SK-MEL-5 (cell line): ENCODE data around the gene PGP. TPM values are rescaled to one million over a fixed set of nuclear protein-coding genes. Genes with fewer than 3 reads are reported as not detected.
"Not testable (repeated sequence)": the region's sequence is repeated elsewhere in the genome, so short reads cannot be mapped to it uniquely, and the experiment has no call there.

ENCODE experiments used
- DNase-seq: peaks from one replicate; pipeline ENCODE4 v3.0.0-alpha.2; 2016; ENCODE audit warnings: low read depth, low spot score
- in situ Hi-C: cut with HindIII; loops from 2 replicates; pipeline ENCODE4 v1.10.0; 2016; ENCODE audit warnings: low sequenced_read_pairs, high pct_unique_total_duplicates, low pct_unique_long_range_greater_than_20kb
- polyA plus RNA-seq, 2 experiments: library from polyadenylated mRNA; depleted of rRNA; stranded (reverse); fragments of >200 nt; gene quantifications; 2 replicates each; pipeline ENCODE4 v1.2.3, GENCODE V29; 2015
- total RNA-seq: library from RNA; depleted of rRNA; stranded (reverse); fragments of >200 nt; shearing (Covaris generic); gene quantifications from 2 replicates; pipeline ENCODE4 v1.2.3, GENCODE V29; 2014; rRNA removed

PGP gene
- total RNA-seq, result 13.6 and 15.1 TPM in 2 replicates
- polyA plus RNA-seq (2015; cell fraction: cytosol; rRNA removed), result 19.9 and 24.9 TPM in 2 replicates
- 57.5 and 59.0 TPM in 2 replicates for polyA plus RNA-seq (2015; cell fraction: nucleus; rRNA removed)

GRCh38 chr16:2214719-2214968 is at the start of gene PGP:
TSS of gene PGP (minus strand) at chr16:2214840. CDS start at chr16:2214777, 63 bp downstream.
- no peak for DNase-seq
- in situ Hi-C loops, result no loop called here

- DNase-seq, in situ Hi-C loops: not testable (repeated sequence)
Measured at GRCh38 chr16:2263026-2263425, 48.4 kb upstream of the PGP start.

GRCh38 chr16:2260250-2260649 is 45.6 kb upstream of the PGP start:
- no peak for DNase-seq
- in situ Hi-C loops, result no loop called here

GRCh38 chr16:2258530-2258929 is 43.9 kb upstream of the PGP start:
- in situ Hi-C loops, DNase-seq: not testable (repeated sequence)

- DNase-seq, result no peak
- in situ Hi-C loops, result no loop called here
Measured at GRCh38 chr16:2257726-2258125, 43.1 kb upstream of the PGP start.

GRCh38 chr16:2256531-2257140 is 42.0 kb upstream of the PGP start:
- in situ Hi-C loops, result no loop called here
- no peak for DNase-seq

GRCh38 chr16:2253293-2253692 is 38.7 kb upstream of the PGP start:
- DNase-seq, result no peak
- in situ Hi-C loops, result no loop called here

- DNase-seq, result no peak
- in situ Hi-C loops, result no loop called here
Measured at GRCh38 chr16:2252806-2253148, 38.1 kb upstream of the PGP start.

GRCh38 chr16:2251296-2252111 is 36.9 kb upstream of the PGP start, which contains the start of gene ECI1:
TSS of gene ECI1 (minus strand) at chr16:2251587. CDS start at chr16:2251566, 21 bp downstream.
- peak; percentile 88 for DNase-seq
- in situ Hi-C loops, result no loop called here

- DNase-seq, result peak; percentile 13
- in situ Hi-C loops, result no loop called here
Measured at GRCh38 chr16:2250652-2251295, 36.1 kb upstream of the PGP start.

GRCh38 chr16:2246301-2246885 is 31.8 kb upstream of the PGP start:
- in situ Hi-C loops, result no loop called here
- no peak for DNase-seq

GRCh38 chr16:2244926-2245795 is 30.5 kb upstream of the PGP start:
- no peak for DNase-seq
- in situ Hi-C loops, result no loop called here

- in situ Hi-C loops, result no loop called here
- no peak for DNase-seq
Measured at GRCh38 chr16:2244301-2244700, 29.7 kb upstream of the PGP start.

GRCh38 chr16:2243781-2244180 is 29.1 kb upstream of the PGP start:
- in situ Hi-C loops, result no loop called here
- no peak for DNase-seq

GRCh38 chr16:2243031-2243528 is 28.4 kb upstream of the PGP start:
- DNase-seq, result peak; percentile 66

GRCh38 chr16:2242598-2242997 is 28.0 kb upstream of the PGP start:
- DNase-seq, result no peak
- in situ Hi-C loops, result no loop called here

More at GRCh38 chr16:2243031-2243528, 28.4 kb upstream of the PGP start:
- in situ Hi-C loops, result no loop called here

GRCh38 chr16:2240331-2240730 is 25.7 kb upstream of the PGP start:
- DNase-seq, in situ Hi-C loops: not testable (repeated sequence)
